A673 (cell line): ENCODE results near the gene ANKRD49. TPM values are rescaled to one million over a fixed set of nuclear protein-coding genes. Genes with fewer than 3 reads are reported as not detected.

Experiments used
- BruUV-seq: library from RNA; stranded (reverse); fragments of 400-500 nt; replicated peaks from 2 replicates; lab custom pipeline; 2021; lab: Mats Ljungman, UMichigan
- CTCF ChIA-PET: fragments of 300-600 bp; sonication (Branson Sonifier 250); formaldehyde crosslinking; loops from one replicate; lab custom pipeline; 2022; ENCODE audit warnings: antibody characterized with exemption; lab: Charles Lee
- POLR2A ChIA-PET: fragments of 300-600 bp; sonication (Branson Sonifier 250); formaldehyde crosslinking; loops from one replicate; lab custom pipeline; 2022; ENCODE audit warnings: antibody characterized with exemption; ENCODE audit not compliant: low non-redundant PET; lab: Charles Lee
- DNase-seq: peaks from one replicate; pipeline ENCODE4 v3.0.0-alpha.2; 2015; ENCODE audit warnings: low spot score
- H3K27ac ChIP-seq: fragments of 200-600 bp; sonication (generic); 2 replicates; pipeline ENCODE4 v1.5.1; 2016; ENCODE audit warnings: mixed run types, low read depth, mild to moderate bottlenecking, mixed read lengths, antibody characterized with exemption, low read length; ENCODE audit not compliant: poor library complexity, severe bottlenecking
- H3K27me3 ChIP-seq: fragments of 200-600 bp; sonication (generic); replicated peaks from 2 replicates; pipeline ENCODE4 v1.6.1; 2017; ENCODE audit warnings: mixed run types, low read depth, mild to moderate bottlenecking, mixed read lengths, antibody characterized with exemption, low read length; ENCODE audit not compliant: insufficient read depth, poor library complexity
- H3K36me3 ChIP-seq: fragments of 200-600 bp; sonication (generic); 2 replicates; pipeline ENCODE4 v1.6.1; 2016; ENCODE audit warnings: mixed run types, mild to moderate bottlenecking, mixed read lengths, antibody characterized with exemption, low read length; ENCODE audit not compliant: insufficient read depth, poor library complexity, severe bottlenecking
- H3K4me1 ChIP-seq: fragments of 200-600 bp; sonication (generic); 2 replicates; pipeline ENCODE4 v1.6.1; 2017; ENCODE audit warnings: mixed run types, mild to moderate bottlenecking, mixed read lengths, antibody characterized with exemption, low read length; ENCODE audit not compliant: insufficient read depth, poor library complexity, severe bottlenecking
- H3K4me3 ChIP-seq: fragments of 200-600 bp; sonication (generic); 2 replicates; pipeline ENCODE4 v1.5.1; 2016; ENCODE audit warnings: low read depth, mixed run types, mild to moderate bottlenecking, mixed read lengths, low read length; ENCODE audit not compliant: poor library complexity, severe bottlenecking
- H3K9me3 ChIP-seq: fragments of 200-600 bp; sonication (generic); 2 replicates; pipeline ENCODE4 v1.6.1; 2016; ENCODE audit warnings: mixed run types, low read depth, mild to moderate bottlenecking, mixed read lengths, antibody characterized with exemption, low read length; ENCODE audit not compliant: poor library complexity, severe bottlenecking
- EZH2 ChIP-seq: fragments of 200-600 bp; sonication (generic); IDR thresholded peaks from 2 replicates; pipeline ENCODE4 v1.6.1; 2017; ENCODE audit warnings: borderline replicate concordance, low read depth, mild to moderate bottlenecking, mixed read lengths, antibody characterized with exemption, low read length; ENCODE audit not compliant: poor library complexity, severe bottlenecking
- intact Hi-C: fragments of 100-400 bp; cut with micrococcal nuclease; formaldehyde crosslinking; loops from one replicate; pipeline ENCODE4 v1.10.0; 2022; ENCODE audit not compliant: unreplicated experiment
- total RNA-seq: library from RNA; stranded (reverse); gene quantifications from 2 replicates; pipeline ENCODE4 v1.2.3, GENCODE V29; 2021
- TF ChIP-seq, protein P1 (sequence below): fragments of 300-800, 200-600 bp; sonication (generic); conservative IDR thresholded peaks from 2 replicates; pipeline ENCODE4 v1.5.1; 2017; ENCODE audit warnings: low read depth, mild to moderate bottlenecking, antibody characterized with exemption, low read length, moderate library complexity, mixed read lengths

Gene ANKRD49
- total RNA-seq, 1 experiment from 2014 or later: 15.5 TPM

DNA sequence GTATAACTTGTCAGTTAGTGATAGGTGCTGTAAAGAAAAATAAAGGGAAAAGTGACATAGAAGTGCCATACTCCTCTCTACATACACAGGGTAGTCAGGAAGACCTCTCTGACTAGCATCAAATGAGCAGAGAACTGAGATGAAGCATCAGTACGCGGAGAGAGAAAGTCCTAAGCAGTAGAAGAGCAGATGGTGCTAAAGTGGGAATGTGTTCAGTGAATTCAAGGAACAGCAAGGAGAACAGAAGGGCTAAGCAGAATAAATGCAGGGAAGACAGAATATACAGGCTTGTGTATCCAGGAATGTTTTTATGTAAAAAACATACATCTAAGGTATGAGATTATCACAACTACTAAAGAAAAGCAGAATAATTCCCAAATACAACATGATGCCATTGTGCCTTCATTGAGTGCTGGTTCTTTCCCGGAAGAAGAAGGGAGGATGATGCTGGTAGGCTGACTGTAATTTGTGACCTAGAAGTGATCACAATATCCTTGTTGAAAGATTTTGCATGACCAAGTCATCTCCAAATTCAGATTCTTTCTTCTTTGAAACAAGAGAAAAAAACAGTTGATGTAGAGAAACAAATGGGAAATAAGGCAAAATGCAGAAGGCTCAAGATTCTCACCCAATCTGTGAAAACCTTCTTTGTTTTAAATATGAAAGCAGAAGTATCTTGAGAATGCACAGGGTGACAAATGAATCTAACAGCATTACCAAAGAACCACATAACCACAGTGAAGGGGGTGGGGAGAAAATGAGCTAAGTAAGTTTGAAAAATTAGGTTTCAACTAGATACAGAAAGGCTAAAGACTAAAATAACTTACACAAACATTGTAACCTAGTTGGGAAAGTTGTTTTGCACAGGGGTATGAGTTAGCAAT, 20.6 kb upstream of the ANKRD49 start:
- TF ChIP-seq, protein P1, sequence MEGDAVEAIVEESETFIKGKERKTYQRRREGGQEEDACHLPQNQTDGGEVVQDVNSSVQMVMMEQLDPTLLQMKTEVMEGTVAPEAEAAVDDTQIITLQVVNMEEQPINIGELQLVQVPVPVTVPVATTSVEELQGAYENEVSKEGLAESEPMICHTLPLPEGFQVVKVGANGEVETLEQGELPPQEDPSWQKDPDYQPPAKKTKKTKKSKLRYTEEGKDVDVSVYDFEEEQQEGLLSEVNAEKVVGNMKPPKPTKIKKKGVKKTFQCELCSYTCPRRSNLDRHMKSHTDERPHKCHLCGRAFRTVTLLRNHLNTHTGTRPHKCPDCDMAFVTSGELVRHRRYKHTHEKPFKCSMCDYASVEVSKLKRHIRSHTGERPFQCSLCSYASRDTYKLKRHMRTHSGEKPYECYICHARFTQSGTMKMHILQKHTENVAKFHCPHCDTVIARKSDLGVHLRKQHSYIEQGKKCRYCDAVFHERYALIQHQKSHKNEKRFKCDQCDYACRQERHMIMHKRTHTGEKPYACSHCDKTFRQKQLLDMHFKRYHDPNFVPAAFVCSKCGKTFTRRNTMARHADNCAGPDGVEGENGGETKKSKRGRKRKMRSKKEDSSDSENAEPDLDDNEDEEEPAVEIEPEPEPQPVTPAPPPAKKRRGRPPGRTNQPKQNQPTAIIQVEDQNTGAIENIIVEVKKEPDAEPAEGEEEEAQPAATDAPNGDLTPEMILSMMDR: no peak
- no peak for TF ChIP-seq EZH2
- no TSS peak for BruUV-seq
- POLR2A ChIA-PET: no interaction called here
- CTCF ChIA-PET: no interaction called here
- no peak for DNase-seq
- peaks cover 24% of the 10 kb centered on the region for H3K36me3 ChIP-seq
- no peaks in the 10 kb centered on the region for H3K9me3 ChIP-seq
- no peaks in the 10 kb centered on the region for H3K27me3 ChIP-seq
- intact Hi-C loops: no loop called here
- H3K4me3 ChIP-seq: no peak overlapping the region
- H3K27ac ChIP-seq: no peak overlapping the region
- H3K4me1 ChIP-seq: no peaks in the 10 kb centered on the region

DNA sequence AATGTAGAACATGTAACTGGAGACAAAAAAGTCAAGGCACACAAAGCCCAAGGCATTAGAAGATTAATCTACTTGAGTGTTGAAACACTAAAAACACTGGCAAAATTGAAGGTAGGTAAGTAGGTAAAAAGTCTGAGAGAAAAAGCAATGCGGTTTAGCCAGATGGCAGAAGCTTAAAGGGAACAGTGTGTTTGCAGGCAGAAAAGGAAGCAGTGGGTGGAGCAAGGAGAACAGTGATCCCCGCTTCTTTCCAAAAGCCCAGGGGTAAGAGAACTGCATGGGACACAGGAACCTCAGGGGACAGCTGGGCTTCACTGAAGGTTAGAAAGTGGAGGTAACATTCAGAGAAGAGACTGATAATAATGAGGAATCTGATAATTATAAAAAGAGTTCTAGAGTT, 16.2 kb upstream of the ANKRD49 start:
- no peak for DNase-seq
- H3K27me3 ChIP-seq: no peaks in the 10 kb centered on the region
- BruUV-seq: no TSS peak
- intact Hi-C loops: no loop called here
- no peaks in the 10 kb centered on the region for H3K9me3 ChIP-seq
- ChIA-PET CTCF (no interaction called here), POLR2A (no interaction called here)
- no peak for TF ChIP-seq EZH2
- TF ChIP-seq, protein P1: no peak
- no peak overlapping the region for H3K27ac ChIP-seq
- H3K4me3 ChIP-seq: no peak overlapping the region
- H3K4me1 ChIP-seq: no peaks in the 10 kb centered on the region
- peaks cover 19% of the 10 kb centered on the region for H3K36me3 ChIP-seq

DNA sequence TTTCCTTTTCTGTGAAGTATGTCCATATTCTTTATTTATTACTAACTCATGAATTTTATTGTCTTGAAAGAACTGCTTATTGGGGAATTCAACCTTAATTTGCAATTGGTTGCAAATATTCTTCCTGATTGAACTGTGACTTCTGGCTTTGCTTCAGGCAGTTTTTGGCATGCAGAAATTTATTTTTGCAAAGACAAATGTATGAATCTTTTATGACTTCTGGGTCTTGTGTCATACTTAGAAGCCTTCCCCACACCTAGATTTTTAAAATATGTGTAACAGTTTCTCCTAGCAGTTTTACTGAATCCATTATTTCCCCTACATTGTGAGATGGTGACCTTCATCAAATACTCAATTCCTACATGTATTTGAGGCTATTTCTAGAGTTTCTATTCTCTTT, 12.4 kb upstream of the ANKRD49 start:
- TF ChIP-seq EZH2: no peak
- TF ChIP-seq, protein P1: no peak
- H3K27ac ChIP-seq: no peak overlapping the region
- no peaks in the 10 kb centered on the region for H3K9me3 ChIP-seq
- ChIA-PET CTCF (no interaction called here), POLR2A (no interaction called here)
- no peak overlapping the region for H3K4me3 ChIP-seq
- no peaks in the 10 kb centered on the region for H3K27me3 ChIP-seq
- BruUV-seq: no TSS peak
- intact Hi-C loops: no loop called here
- no peak for DNase-seq
- H3K4me1 ChIP-seq: no peaks in the 10 kb centered on the region
- H3K36me3 ChIP-seq: peaks cover 47% of the 10 kb centered on the region
